ENCODE data around the gene MOB3C.

The MOB3C gene

GRCh38 chr1:46558966-46559365 is 57.6 kb downstream of the MOB3C start:
- H3K4me3 ChIP-seq (ENCODE audit: low read length): no peak overlapping the region
- DNase-seq (ENCODE audit: low read depth): no peak
- TF ChIP-seq CTCF (conservative IDR thresholded peaks at IDR 0.05; ENCODE audit: low read depth, low read length): no peak

GRCh38 chr1:46558141-46558963 is 58.3 kb downstream of the MOB3C start:
- H3K4me3 ChIP-seq (ENCODE audit: low read length): no peak overlapping the region
- no peak for DNase-seq (ENCODE audit: low read depth)
- TF ChIP-seq CTCF (conservative IDR thresholded peaks at IDR 0.05; ENCODE audit: low read depth, low read length): no peak

All from retinal pigment epithelial cell (primary cell).